Natural killer cell treated with Interleukin-12 subunit alpha and Interleukin-12 subunit beta and Interleukin-15 and Interleukin-18, amount 100 ng/mL, for 72 hours (primary cell): ENCODE measurements around the gene ESR1. TPM values are rescaled to one million over a fixed set of nuclear protein-coding genes. Genes with fewer than 3 reads are reported as not detected.
A peak's percentile ranks its signal among the peaks of the same experiment; 100 is the strongest.
"Not testable (repeated sequence)": the region's sequence is repeated elsewhere in the genome, so short reads cannot be mapped to it uniquely, and the experiment has no call there.

Experiments used
- ATAC-seq, 2 donors: fragments of 150-1000 bp; cut with Tn5 transposase in 1 of 2; sonication (Bioruptor Pico), chemical (Tn5 transposase) in 1 of 2; 2 replicates each; pipeline ENCODE4 v1.10.0; 2021
- DNase-seq: peaks from one replicate; pipeline ENCODE4 v3.0.0; 2022; ENCODE audit warnings: low spot score
- H3K27ac Mint-ChIP-seq, 2 donors: 1 replicate in 1 of 2; 2 replicates in 1 of 2; pipeline ENCODE4 v1.8.0; 2022; ENCODE audit warnings: mixed read lengths in 2 of 2, mild to moderate bottlenecking in 1 of 2, moderate library complexity in 1 of 2
- H3K27me3 Mint-ChIP-seq, 2 donors: 1 replicate in 1 of 2; 2 replicates in 1 of 2; pipeline ENCODE4 v1.8.0; 2022; ENCODE audit warnings: mixed read lengths in 2 of 2
- H3K36me3 Mint-ChIP-seq: one replicate; pipeline ENCODE4 v1.8.0; 2022; ENCODE audit warnings: mixed read lengths
- H3K4me1 Mint-ChIP-seq, 2 donors: 1 replicate in 1 of 2; 2 replicates in 1 of 2; pipeline ENCODE4 v1.8.0; 2022; ENCODE audit warnings: low read depth in 2 of 2, mixed read lengths in 2 of 2, mild to moderate bottlenecking in 1 of 2
- H3K4me3 Mint-ChIP-seq: one replicate; pipeline ENCODE4 v1.8.0; 2022; ENCODE audit warnings: mixed read lengths
- H3K9me3 Mint-ChIP-seq: 2 replicates; pipeline ENCODE4 v1.8.0; 2022; ENCODE audit warnings: mixed read lengths
- total RNA-seq, 2 donors: library from RNA; stranded (reverse); gene quantifications; one replicate each; pipeline ENCODE4 v1.2.3, GENCODE V29; 2022

ESR1 gene
- total RNA-seq, 2 donors from 2014 or later: 2.3 to 4.9 TPM

DNA sequence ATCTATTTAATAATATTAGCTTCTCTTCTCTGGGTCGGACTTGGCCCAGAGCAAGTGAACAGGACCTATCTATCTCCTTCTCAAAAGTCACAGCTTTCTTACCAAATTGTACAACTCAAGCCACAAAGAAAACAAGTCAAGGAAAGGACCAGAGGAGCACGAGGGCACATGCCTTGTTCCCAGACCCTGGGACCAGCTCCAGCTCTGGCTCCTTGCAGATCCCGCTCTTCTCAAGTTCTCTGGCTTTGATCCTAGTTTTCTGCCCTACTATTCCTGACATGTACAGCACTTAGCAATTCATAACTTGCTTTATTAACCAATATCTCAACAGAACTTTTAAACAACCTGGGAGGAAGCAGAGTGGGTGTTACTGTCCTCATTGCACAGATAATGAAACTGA is 185.9 kb downstream of the ESR1 start:
- Mint-ChIP-seq H3K9me3 (peaks cover 5% of the 10 kb centered on the region), H3K4me3 (no peak overlapping the region), H3K4me1 (no peaks in the 10 kb centered on the region), H3K36me3 (no peaks in the 10 kb centered on the region), H3K27ac (no peak overlapping the region), H3K27me3 (peaks cover 17 to 24% of the 10 kb centered on the region in 2 donors)
- DNase-seq (no peak), ATAC-seq (no peak)

DNA sequence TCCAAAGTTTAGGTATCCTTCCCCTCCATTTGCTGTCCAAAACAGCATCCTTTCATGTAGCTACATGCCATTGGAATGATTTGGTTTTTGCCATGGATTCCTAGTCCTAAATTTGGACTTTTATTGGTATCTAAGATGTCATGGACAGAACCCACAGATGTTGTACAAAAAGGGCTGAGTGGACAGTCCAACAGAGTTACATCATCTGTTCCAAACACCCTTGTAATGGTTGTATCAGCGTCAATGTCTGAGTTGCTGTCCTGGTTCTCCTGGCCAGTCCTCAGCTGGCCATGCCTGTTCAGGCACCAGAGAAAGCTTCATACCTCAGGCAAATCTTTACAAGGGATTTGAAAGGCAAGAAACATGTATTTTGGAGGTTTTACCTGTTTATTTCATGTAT is 191.3 kb downstream of the ESR1 start:
- H3K4me3 Mint-ChIP-seq: no peak overlapping the region
- H3K27me3 Mint-ChIP-seq: peaks cover 5 to 8% of the 10 kb centered on the region in 2 donors
- H3K9me3 Mint-ChIP-seq: no peaks in the 10 kb centered on the region
- no peaks in the 10 kb centered on the region for H3K4me1 Mint-ChIP-seq
- ATAC-seq (no peak), DNase-seq (no peak)
- H3K27ac Mint-ChIP-seq: no peak overlapping the region
- no peaks in the 10 kb centered on the region for H3K36me3 Mint-ChIP-seq

DNA sequence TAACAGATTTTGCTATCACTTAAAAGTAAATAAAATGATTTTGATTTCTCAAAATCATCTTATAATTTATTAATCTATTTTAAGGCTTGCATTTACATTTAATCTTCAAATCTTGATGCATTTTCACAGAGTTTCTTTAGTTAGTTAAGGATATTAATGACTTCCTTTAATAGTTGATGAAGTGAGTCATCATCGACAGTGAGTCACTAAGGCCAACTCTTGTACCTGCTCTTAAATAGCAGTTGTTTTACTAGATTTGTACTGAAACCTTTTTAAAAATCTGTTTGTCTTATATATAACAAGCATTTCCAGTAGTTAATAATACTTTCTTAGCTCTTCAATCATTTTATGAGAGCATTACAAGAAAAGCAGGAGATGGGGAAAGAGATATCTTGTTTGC is 191.7 kb downstream of the ESR1 start:
- DNase-seq (no peak), ATAC-seq (no peak)
- Mint-ChIP-seq H3K27ac (no peak overlapping the region), H3K27me3 (peaks cover 5 to 8% of the 10 kb centered on the region in 2 donors), H3K4me3 (no peak overlapping the region), H3K36me3 (no peaks in the 10 kb centered on the region), H3K4me1 (no peaks in the 10 kb centered on the region), H3K9me3 (no peaks in the 10 kb centered on the region)

DNA sequence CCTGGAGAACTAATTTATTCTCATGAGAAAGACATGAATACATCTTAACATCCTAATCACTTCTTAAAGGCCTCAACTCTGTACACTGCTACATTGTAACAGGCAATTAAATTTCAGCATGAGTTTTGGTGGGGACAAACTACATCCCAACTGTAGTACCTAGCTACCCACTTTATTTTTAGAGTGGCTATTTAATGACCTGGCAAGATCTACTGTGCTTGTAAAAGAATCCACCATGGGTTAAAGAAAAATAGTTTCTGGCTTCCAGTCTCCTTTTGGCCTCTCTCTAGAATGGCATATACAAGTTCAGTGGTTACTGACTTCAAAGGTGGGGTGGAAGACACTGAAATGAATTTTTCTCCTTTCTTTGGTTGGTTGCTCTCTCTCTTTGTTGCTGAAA is 193.9 kb downstream of the ESR1 start:
- Mint-ChIP-seq H3K27me3 (peaks cover under 1 to 4% of the 10 kb centered on the region in 2 donors), H3K9me3 (no peaks in the 10 kb centered on the region), H3K36me3 (no peaks in the 10 kb centered on the region), H3K4me3 (no peak overlapping the region), H3K27ac (no peak overlapping the region), H3K4me1 (no peaks in the 10 kb centered on the region)
- DNase-seq (no peak), ATAC-seq (no peak)

DNA sequence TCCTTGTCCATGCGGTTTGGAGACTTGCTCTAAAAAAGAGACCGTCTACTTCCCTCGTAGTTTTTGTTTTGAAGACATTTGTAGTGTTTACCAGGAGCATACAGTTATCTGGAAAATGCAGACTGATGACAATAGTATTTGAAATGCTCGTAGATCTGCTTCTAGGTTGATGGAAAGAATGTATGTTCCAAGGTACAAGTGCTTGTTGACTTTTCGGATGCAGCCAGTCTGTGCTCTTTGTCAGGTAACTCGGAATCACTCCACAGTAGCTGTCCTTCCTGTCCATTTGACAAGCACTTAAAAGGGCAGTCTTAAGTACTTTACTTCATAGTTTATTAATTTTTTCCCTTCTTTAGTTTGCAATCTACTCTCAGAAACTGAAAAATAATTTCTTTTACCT is 194.8 kb downstream of the ESR1 start:
- no peaks in the 10 kb centered on the region for H3K4me1 Mint-ChIP-seq
- no peak overlapping the region for H3K4me3 Mint-ChIP-seq
- H3K36me3 Mint-ChIP-seq: no peaks in the 10 kb centered on the region
- ATAC-seq: no peak
- H3K9me3 Mint-ChIP-seq: no peaks in the 10 kb centered on the region
- peaks cover 3 to 11% of the 10 kb centered on the region in 2 donors for H3K27me3 Mint-ChIP-seq
- H3K27ac Mint-ChIP-seq: no peak overlapping the region
- DNase-seq: no peak

DNA sequence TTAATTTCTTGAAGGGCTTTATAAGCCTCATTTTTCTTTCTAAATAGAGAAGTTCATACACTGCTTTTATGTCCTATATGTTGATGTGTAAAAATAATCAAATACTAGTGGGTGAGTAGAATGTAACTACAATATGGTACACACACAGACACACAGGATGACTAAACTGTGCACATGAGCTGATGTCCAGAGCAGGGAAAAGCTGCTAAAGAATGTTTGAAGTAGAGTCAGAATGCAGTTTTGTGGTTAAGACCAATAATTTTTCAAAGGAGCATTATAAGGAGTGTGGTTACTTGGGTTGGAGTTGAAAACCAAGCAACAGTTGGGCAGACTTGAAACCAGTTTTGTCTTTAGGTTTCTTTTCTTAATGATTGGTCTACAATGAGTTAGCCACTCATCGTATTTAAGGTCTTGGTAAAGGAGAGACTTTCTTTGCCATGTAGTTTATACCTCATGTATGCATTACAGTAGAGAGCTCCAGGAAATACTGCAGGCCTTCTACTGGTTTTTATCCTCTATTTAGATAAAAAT is 196.6 kb downstream of the ESR1 start:
- no peaks in the 10 kb centered on the region for H3K9me3 Mint-ChIP-seq
- DNase-seq: no peak
- H3K36me3 Mint-ChIP-seq: no peaks in the 10 kb centered on the region
- H3K4me1 Mint-ChIP-seq: no peaks in the 10 kb centered on the region
- no peak for ATAC-seq
- peaks cover 3 to 11% of the 10 kb centered on the region in 2 donors for H3K27me3 Mint-ChIP-seq
- H3K4me3 Mint-ChIP-seq: no peak overlapping the region
- H3K27ac Mint-ChIP-seq: no peak overlapping the region

DNA sequence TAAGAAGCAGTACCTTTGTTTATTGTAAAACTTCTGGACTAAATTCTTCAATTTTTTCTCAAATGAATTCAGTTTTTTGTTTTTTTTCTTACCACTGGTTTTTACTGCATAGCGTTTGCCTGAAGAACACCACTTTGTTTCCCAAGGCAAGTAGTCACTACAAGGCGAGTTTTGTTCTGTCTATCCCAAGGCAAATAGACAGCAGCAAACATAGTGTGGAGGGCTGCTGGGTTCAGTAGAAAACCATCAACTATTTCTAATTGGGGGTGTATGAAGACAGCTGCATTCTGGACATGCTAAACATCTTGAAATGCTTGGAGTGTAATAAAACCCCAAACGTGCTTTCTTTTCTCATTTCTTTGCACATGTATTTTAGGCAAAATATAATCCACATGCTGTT is 197.4 kb downstream of the ESR1 start:
- no peak overlapping the region for H3K4me3 Mint-ChIP-seq
- no peaks in the 10 kb centered on the region for H3K36me3 Mint-ChIP-seq
- no peaks in the 10 kb centered on the region for H3K4me1 Mint-ChIP-seq
- no peak overlapping the region for H3K27ac Mint-ChIP-seq
- no peak for DNase-seq
- no peak for ATAC-seq
- H3K9me3 Mint-ChIP-seq: no peaks in the 10 kb centered on the region
- H3K27me3 Mint-ChIP-seq: peaks cover 3 to 11% of the 10 kb centered on the region in 2 donors

DNA sequence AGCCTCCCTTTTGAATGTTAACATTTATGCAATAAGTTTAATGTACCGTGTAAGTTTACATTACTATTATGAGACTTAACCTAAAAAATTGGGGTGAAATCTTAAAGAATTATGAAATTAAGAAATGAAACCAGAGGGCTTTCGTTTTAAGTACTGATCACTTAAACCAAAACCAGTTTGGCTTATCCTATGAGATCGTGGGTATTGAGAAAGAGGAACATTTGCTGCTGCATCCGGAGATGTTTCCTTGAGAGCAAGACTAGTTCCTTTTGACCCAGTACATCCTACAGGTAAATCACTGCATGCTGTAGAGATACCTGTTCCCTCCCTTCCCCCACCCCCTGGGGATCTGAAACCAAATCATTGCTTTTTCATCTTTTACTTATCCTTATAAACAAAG is 201.3 kb downstream of the ESR1 start:
- H3K4me1 Mint-ChIP-seq: no peaks in the 10 kb centered on the region
- H3K27ac Mint-ChIP-seq: no peak overlapping the region
- DNase-seq (no peak), ATAC-seq (no peak)
- peaks cover 9 to 26% of the 10 kb centered on the region in 2 donors for H3K27me3 Mint-ChIP-seq
- H3K4me3 Mint-ChIP-seq: no peak overlapping the region
- H3K36me3 Mint-ChIP-seq: no peaks in the 10 kb centered on the region
- H3K9me3 Mint-ChIP-seq: no peaks in the 10 kb centered on the region

DNA sequence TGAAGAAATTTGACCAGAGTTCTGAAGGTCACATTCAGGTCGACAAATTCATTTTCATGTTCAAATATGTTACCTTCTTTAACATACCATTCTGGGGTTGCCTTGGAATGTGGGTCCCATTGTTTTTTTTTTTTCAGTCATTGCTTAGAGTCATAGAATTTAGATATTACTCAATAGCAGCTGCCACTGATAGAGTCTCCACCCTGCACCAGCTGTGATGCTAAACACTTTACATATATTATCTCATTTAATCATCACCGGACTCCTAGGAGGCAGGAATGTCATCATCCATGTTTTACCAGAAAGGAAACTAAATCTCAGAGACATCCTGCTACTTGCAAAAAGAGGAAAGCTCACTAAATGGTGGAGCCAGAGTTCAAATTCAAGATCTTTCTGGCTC is 204.7 kb downstream of the ESR1 start:
- no peaks in the 10 kb centered on the region for H3K4me1 Mint-ChIP-seq
- H3K27me3 Mint-ChIP-seq: peaks cover 17 to 36% of the 10 kb centered on the region in 2 donors
- no peaks in the 10 kb centered on the region for H3K9me3 Mint-ChIP-seq
- H3K36me3 Mint-ChIP-seq: no peaks in the 10 kb centered on the region
- no peak for ATAC-seq
- H3K27ac Mint-ChIP-seq: no peak overlapping the region
- DNase-seq: no peak
- no peak overlapping the region for H3K4me3 Mint-ChIP-seq

DNA sequence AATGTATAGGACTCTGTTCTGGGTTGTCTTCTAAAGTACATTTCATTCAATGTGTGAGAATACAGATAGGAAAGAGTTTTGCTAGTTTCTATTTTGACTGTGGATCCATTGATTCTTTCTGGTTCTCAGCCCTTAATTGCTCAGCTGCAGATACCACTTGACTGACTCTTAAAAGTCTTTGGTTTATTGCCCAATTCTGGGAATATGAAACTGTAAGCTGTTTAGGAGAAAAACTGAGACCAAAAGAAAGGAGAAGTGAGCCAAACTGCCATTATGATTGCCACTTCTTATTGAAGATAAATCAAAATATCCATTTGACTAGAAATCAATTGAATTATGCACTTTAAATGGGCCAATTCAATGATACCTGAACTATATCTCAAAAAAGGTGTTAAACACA is 211.4 kb downstream of the ESR1 start:
- no peak overlapping the region for H3K27ac Mint-ChIP-seq
- ATAC-seq (no peak), DNase-seq (no peak)
- no peak overlapping the region for H3K4me3 Mint-ChIP-seq
- H3K36me3 Mint-ChIP-seq: peaks cover 6% of the 10 kb centered on the region
- peaks cover 16 to 20% of the 10 kb centered on the region in 2 donors for H3K27me3 Mint-ChIP-seq
- H3K9me3 Mint-ChIP-seq: peaks cover 6% of the 10 kb centered on the region
- H3K4me1 Mint-ChIP-seq: no peaks in the 10 kb centered on the region

DNA sequence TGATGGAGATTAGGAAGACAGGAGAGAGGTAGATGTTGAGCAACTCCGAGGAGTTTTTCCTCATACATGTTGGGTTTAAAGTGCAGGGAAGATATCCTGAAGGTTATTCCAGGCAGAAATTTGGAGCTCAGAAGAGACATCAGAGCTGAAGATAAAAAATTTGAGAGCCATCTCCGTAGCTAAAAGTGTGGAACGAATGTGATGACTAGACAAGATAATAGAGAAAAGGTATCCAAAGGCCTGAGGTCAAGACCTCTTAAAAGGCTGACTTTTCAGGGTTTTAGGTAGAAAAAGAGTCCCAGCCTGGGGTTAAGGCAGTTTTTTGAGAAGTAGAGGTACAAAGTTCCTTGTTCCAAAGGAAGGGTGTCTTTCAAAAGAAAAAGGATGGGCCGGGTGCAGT is 214.8 kb downstream of the ESR1 start:
- no peak for ATAC-seq
- no peak for DNase-seq
- peaks cover 0 to 5% of the 10 kb centered on the region in 2 donors for H3K27me3 Mint-ChIP-seq

DNA sequence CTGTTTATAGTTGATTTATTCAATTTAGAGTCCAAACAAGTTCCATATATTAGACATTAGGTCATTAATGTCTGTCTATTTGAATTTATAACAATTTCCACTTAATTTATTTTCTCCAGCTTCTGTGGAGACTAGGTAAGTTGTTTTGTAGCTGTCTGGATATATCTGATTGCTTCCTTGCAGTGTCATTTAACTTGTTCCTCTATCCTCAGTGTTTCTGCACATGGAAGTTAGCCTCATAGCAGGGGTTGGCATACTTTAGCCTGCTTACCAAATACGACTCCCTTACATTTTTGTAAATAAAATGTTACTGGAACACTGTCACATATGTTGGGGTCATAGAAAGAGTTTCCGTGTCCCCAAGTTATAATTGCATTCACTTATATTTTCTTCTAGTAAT is 216.1 kb downstream of the ESR1 start:
- ATAC-seq: no peak
- Mint-ChIP-seq H3K4me3 (no peak overlapping the region), H3K27ac (no peak overlapping the region), H3K27me3 (peaks cover 0 to 5% of the 10 kb centered on the region in 2 donors), H3K9me3 (peaks cover 6% of the 10 kb centered on the region), H3K4me1 (peaks cover 0 to 8% of the 10 kb centered on the region in 2 donors), H3K36me3 (peaks cover 6% of the 10 kb centered on the region)
- DNase-seq: no peak

More for the DNA sequence above, 214.8 kb downstream of the ESR1 start:
- Mint-ChIP-seq H3K4me3 (no peak overlapping the region), H3K9me3 (peaks cover 6% of the 10 kb centered on the region), H3K27ac (no peak overlapping the region), H3K36me3 (peaks cover 6% of the 10 kb centered on the region), H3K4me1 (peaks cover 0 to 8% of the 10 kb centered on the region in 2 donors)

DNA sequence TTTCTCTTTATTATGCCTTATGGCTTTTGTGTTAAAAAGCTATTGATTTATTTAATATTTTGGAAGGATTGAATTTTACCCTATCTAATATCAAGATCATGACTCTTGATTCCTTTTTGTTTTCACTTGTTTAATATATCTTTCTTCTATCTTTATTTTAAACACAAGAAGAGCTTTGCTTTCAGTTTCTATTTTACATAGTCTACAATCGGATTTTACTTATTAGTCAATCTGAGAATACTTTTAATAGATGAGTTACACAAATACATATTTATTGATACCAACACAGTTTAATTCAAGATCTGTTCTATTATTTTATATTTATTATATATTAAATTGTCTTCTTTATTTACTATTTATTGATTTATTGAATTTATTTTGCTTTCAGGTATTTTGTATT is 218.8 kb downstream of the ESR1 start:
- H3K4me3 Mint-ChIP-seq: peak overlapping the region; percentile 32
- H3K4me1 Mint-ChIP-seq: peaks cover 0 to 8% of the 10 kb centered on the region in 2 donors
- peaks cover 0 to 12% of the 10 kb centered on the region in 2 donors for H3K27me3 Mint-ChIP-seq
- no peak overlapping the region for H3K27ac Mint-ChIP-seq
- no peak for DNase-seq
- peaks cover 6% of the 10 kb centered on the region for H3K9me3 Mint-ChIP-seq
- no peak for ATAC-seq
- peaks cover 6% of the 10 kb centered on the region for H3K36me3 Mint-ChIP-seq

DNA sequence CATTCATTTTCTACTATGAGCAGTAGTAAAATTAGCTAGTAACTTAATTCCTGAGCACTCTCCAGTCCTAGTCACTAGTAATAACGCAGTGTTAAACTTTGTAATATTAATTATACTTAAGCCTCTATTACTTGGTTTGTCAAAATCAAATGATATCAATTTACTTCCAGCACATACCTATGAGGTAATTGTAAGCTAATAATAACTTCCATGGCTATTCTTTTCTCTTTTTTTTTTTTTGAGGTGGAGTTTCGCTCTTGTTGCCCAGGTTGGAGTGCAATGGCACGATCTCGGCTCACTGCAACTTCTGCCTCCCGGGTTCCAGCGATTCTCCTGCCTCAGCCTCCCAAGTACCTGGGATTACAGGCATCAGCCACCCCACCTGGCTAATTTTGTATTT is 219.3 kb downstream of the ESR1 start:
- not testable (repeated sequence) for H3K36me3 Mint-ChIP-seq, ATAC-seq, H3K9me3 Mint-ChIP-seq, H3K4me3 Mint-ChIP-seq, H3K27ac Mint-ChIP-seq, DNase-seq, H3K4me1 Mint-ChIP-seq
- peaks cover 0 to 11% of the 10 kb centered on the region in 2 donors for H3K27me3 Mint-ChIP-seq

DNA sequence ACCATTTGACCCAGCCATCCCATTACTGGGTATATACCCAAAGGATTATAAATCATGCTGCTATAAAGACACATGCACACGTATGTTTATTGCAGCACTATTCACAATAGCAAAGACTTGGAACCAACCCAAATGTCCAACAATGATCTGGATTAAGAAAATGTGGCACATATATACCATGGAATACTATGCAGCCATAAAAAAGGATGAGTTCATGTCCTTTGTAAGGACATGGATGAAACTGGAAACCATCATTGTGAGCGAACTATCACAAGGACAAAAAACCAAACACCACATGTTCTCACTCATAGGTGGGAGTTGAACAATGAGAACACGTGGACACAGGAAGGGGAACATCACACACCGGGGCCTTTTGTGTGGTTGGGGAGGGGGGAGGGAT is 226.3 kb downstream of the ESR1 start:
- not testable (repeated sequence) for DNase-seq, H3K36me3 Mint-ChIP-seq, H3K4me1 Mint-ChIP-seq, H3K9me3 Mint-ChIP-seq, ATAC-seq, H3K27ac Mint-ChIP-seq, H3K4me3 Mint-ChIP-seq
- peaks cover 0 to 11% of the 10 kb centered on the region in 2 donors for H3K27me3 Mint-ChIP-seq
